ENCODE results near the gene WFIKKN2.
"Not testable (repeated sequence)": the region's sequence is repeated elsewhere in the genome, so short reads cannot be mapped to it uniquely, and the experiment has no call there.

The WFIKKN2 gene

GRCh38 chr17:50877042-50877441 is 41.7 kb downstream of the WFIKKN2 start:
- DNase-seq (ENCODE audit: low spot score), result not testable (repeated sequence)

- no peak for DNase-seq (ENCODE audit: low spot score)
Measured at GRCh38 chr17:50877838-50878237, 42.5 kb downstream of the WFIKKN2 start.

- DNase-seq (ENCODE audit: low spot score), result no peak
Measured at GRCh38 chr17:50879086-50879485, 43.7 kb downstream of the WFIKKN2 start.

- no peak for DNase-seq (ENCODE audit: low spot score)
Measured at GRCh38 chr17:50881182-50881581, 45.8 kb downstream of the WFIKKN2 start.

- no peak for DNase-seq (ENCODE audit: low spot score)
Measured at GRCh38 chr17:50882851-50883250, 47.5 kb downstream of the WFIKKN2 start.

- DNase-seq (ENCODE audit: low spot score), result no peak
Measured at GRCh38 chr17:50883850-50884438, 48.6 kb downstream of the WFIKKN2 start.

GRCh38 chr17:50884439-50885311 is 49.3 kb downstream of the WFIKKN2 start:
- DNase-seq (ENCODE audit: low spot score), result peak; percentile 70

GRCh38 chr17:50887705-50888245 is 52.4 kb downstream of the WFIKKN2 start:
- DNase-seq (ENCODE audit: low spot score), result no peak

GRCh38 chr17:50889528-50890118 is 54.2 kb downstream of the WFIKKN2 start:
- no peak for DNase-seq (ENCODE audit: low spot score)

- DNase-seq (ENCODE audit: low spot score), result no peak
Measured at GRCh38 chr17:50890675-50891516, 55.5 kb downstream of the WFIKKN2 start.

GRCh38 chr17:50891577-50891989 is 56.2 kb downstream of the WFIKKN2 start:
- no peak for DNase-seq (ENCODE audit: low spot score)
